CD14-positive monocyte (primary cell): ENCODE results near the gene PBX3. TPM values are rescaled to one million over a fixed set of nuclear protein-coding genes. Genes with fewer than 3 reads are reported as not detected.
A peak's percentile ranks its signal among the peaks of the same experiment; 100 is the strongest.

Experiments
- DNase-seq, 3 donors: peaks; one replicate each; pipeline ENCODE4 v3.0.0-alpha.2; 2011 to 2022
- H2AFZ ChIP-seq: 2 replicates; pipeline ENCODE4 v1.6.0; 2012; ENCODE audit warnings: mild to moderate bottlenecking, low read depth, low read length, inconsistent platforms; ENCODE audit not compliant: insufficient read depth, poor library complexity, severe bottlenecking
- H3K27ac ChIP-seq, 2 donors: 1 replicate in 1 of 2; 2 replicates in 1 of 2; pipeline ENCODE4 v1.5.1; 2012 to 2013; ENCODE audit warnings: low read length in 2 of 2, control low read depth in 1 of 2, inconsistent platforms in 1 of 2, low read depth in 1 of 2, mild to moderate bottlenecking in 1 of 2
- H3K27me3 ChIP-seq, 2 donors: one replicate each; pipeline versions ENCODE4 v1.6.0 to v1.6.1; 2011 to 2013; ENCODE audit warnings: low read length in 2 of 2; ENCODE audit not compliant: control insufficient read depth in 2 of 2, insufficient read depth in 2 of 2
- H3K36me3 ChIP-seq, 2 donors: replicated peaks in 1 of 2; 1 replicate in 1 of 2; 2 replicates in 1 of 2; pipeline versions ENCODE4 v1.5.1 to v1.6.1; 2012 to 2013; ENCODE audit warnings: low read length in 2 of 2, control low read depth in 1 of 2, inconsistent platforms in 1 of 2, mild to moderate bottlenecking in 1 of 2; ENCODE audit not compliant: insufficient read depth in 2 of 2, control insufficient read depth in 1 of 2
- H3K4me1 ChIP-seq, 2 donors: 1 replicate in 1 of 2; 2 replicates in 1 of 2; pipeline versions ENCODE4 v1.5.1 to v1.6.1; 2012 to 2013; ENCODE audit warnings: low read length in 2 of 2, control low read depth in 1 of 2, inconsistent platforms in 1 of 2, mild to moderate bottlenecking in 1 of 2, moderate library complexity in 1 of 2; ENCODE audit not compliant: insufficient read depth in 2 of 2, control insufficient read depth in 1 of 2
- H3K4me2 ChIP-seq: replicated peaks from 2 replicates; pipeline ENCODE3; 2012; ENCODE audit warnings: low read length, moderate library complexity, mild to moderate bottlenecking; ENCODE audit not compliant: poor library complexity, severe bottlenecking; ENCODE audit errors: extremely low read depth
- H3K4me3 ChIP-seq, 3 experiments: fragments of 200-600 bp in 1 of 3; sonication (generic) in 1 of 3; replicated peaks in 1 of 3; 1 replicate in 2 of 3; 2 replicates in 1 of 3; pipeline ENCODE4 v1.5.1; 2011 to 2013; ENCODE audit warnings: low read length in 3 of 3, mild to moderate bottlenecking in 3 of 3, control low read depth in 2 of 3, low read depth in 2 of 3, inconsistent platforms in 1 of 3, moderate library complexity in 1 of 3
- H3K79me2 ChIP-seq: 2 replicates; pipeline ENCODE4 v1.6.0; 2012; ENCODE audit warnings: mild to moderate bottlenecking, control low read depth, inconsistent platforms, low read length, moderate library complexity; ENCODE audit not compliant: insufficient read depth
- H3K9ac ChIP-seq: 2 replicates; pipeline ENCODE4 v1.6.0; 2017; ENCODE audit warnings: low read length, mild to moderate bottlenecking; ENCODE audit not compliant: insufficient read depth, poor library complexity, severe bottlenecking
- H3K9me3 ChIP-seq, 2 donors: replicated peaks in 1 of 2; 1 replicate in 1 of 2; 2 replicates in 1 of 2; pipeline versions ENCODE4 v1.5.1 to v1.6.1; 2012 to 2013; ENCODE audit warnings: low read length in 2 of 2, control low read depth in 1 of 2; ENCODE audit not compliant: control insufficient read depth in 1 of 2, insufficient read depth in 1 of 2
- H4K20me1 ChIP-seq: 2 replicates; pipeline ENCODE4 v1.6.0; 2012; ENCODE audit warnings: mild to moderate bottlenecking, low read length, control low read depth, moderate library complexity; ENCODE audit not compliant: insufficient read depth
- H3K27ac Mint-ChIP-seq, 7 donors: one replicate each; pipeline ENCODE4 v1.8.0; 2020; ENCODE audit warnings: mild to moderate bottlenecking in 7 of 7, mixed read lengths in 7 of 7, moderate library complexity in 6 of 7, inconsistent platforms in 2 of 7
- H3K27me3 Mint-ChIP-seq, 3 donors: one replicate each; pipeline ENCODE4 v1.8.0; 2021 to 2022; ENCODE audit warnings: low read depth in 3 of 3, mild to moderate bottlenecking in 3 of 3, mixed read lengths in 3 of 3, moderate library complexity in 3 of 3, inconsistent platforms in 1 of 3
- H3K36me3 Mint-ChIP-seq, 2 donors: one replicate each; pipeline ENCODE4 v1.8.0; 2020; ENCODE audit warnings: mixed read lengths in 2 of 2, inconsistent platforms in 1 of 2, mild to moderate bottlenecking in 1 of 2
- H3K4me1 Mint-ChIP-seq: one replicate; pipeline ENCODE4 v1.8.0; 2020; ENCODE audit warnings: mild to moderate bottlenecking, mixed read lengths
- H3K4me3 Mint-ChIP-seq, 2 donors: one replicate each; pipeline ENCODE4 v1.8.0; 2020; ENCODE audit warnings: mild to moderate bottlenecking in 2 of 2, mixed read lengths in 2 of 2, moderate library complexity in 1 of 2
- H3K9me3 Mint-ChIP-seq, 7 donors: one replicate each; pipeline ENCODE4 v1.8.0; 2020 to 2022; ENCODE audit warnings: mixed read lengths in 7 of 7, mild to moderate bottlenecking in 6 of 7, moderate library complexity in 6 of 7, inconsistent platforms in 2 of 7
- CTCF ChIP-seq: fragments of 200-600 bp; IDR thresholded peaks from one replicate; pipeline ENCODE4 v1.8.0; 2022; ENCODE audit warnings: antibody characterized with exemption, mild to moderate bottlenecking
- WGBS: methylation state at CpG from one replicate; pipeline ENCODE4 v1.1.5; 2013; ENCODE audit warnings: missing lambda C conversion rate; ENCODE audit not compliant: insufficient coverage; 5-methylcytosine and 5-hydroxymethylcytosine counted together
- intact Hi-C, 2 donors: fragments of 100-400 bp; cut with micrococcal nuclease; formaldehyde crosslinking; loops; one replicate each; pipeline versions ENCODE4 v1.15.0 to v1.15.1; 2023
- polyA plus RNA-seq, 3 donors: library from polyadenylated mRNA; depleted of rRNA in 1 of 3; unstranded in 2 of 3; stranded (reverse) in 1 of 3; fragments of 300-500 nt in 2 of 3; fragments of >200 nt in 1 of 3; fragmentation: Illumina TruSeq in 2 of 3; gene quantifications; 1 replicate in 2 of 3; 2 replicates in 1 of 3; pipeline ENCODE4 v1.2.3, GENCODE V29; 2012 to 2021

The PBX3 gene
- polyA plus RNA-seq, 3 donors, result 6.6 to 22.7 (median 7.1) TPM

GRCh38 chr9:125750627-125751011, 3.4 kb downstream of the PBX3 start:
- Mint-ChIP-seq H3K27ac (no peak overlapping the region), H3K27me3 (peaks cover 0 to 1% (median 0%) of the 10 kb centered on the region in 3 donors), H3K9me3 (no peaks in the 10 kb centered on the region), H3K4me3 (peak overlapping the region in 1 of 2 donors; percentile 44), H3K36me3 (peaks cover 13 to 15% of the 10 kb centered on the region in 2 donors), H3K4me1 (peaks cover 33% of the 10 kb centered on the region)
- H4K20me1 ChIP-seq, result peaks cover 8% of the 10 kb centered on the region
- no peak overlapping the region for H3K4me2 ChIP-seq
- no peak for TF ChIP-seq CTCF
- H3K9me3 ChIP-seq, result no peaks in the 10 kb centered on the region
- WGBS, result no CpG with 5 or more reads among the region's 6 CpGs
- H3K36me3 ChIP-seq, result peaks cover 0 to 2% of the 10 kb centered on the region in 2 donors
- H3K4me3 ChIP-seq, result no peak overlapping the region
- no peak overlapping the region for H2AFZ ChIP-seq
- H3K4me1 ChIP-seq, result peaks cover 8 to 30% of the 10 kb centered on the region in 2 donors
- intact Hi-C loops, result no loop called here
- peaks cover 52% of the 10 kb centered on the region for H3K79me2 ChIP-seq
- H3K27ac ChIP-seq, result no peak overlapping the region
- no peak for DNase-seq
- no peaks in the 10 kb centered on the region for H3K27me3 ChIP-seq
- no peak overlapping the region for H3K9ac ChIP-seq

- Histone ChIP-seq H3K79me2 (peaks cover 67% of the 10 kb centered on the region), H3K4me2 (no peak overlapping the region), H3K27ac (no peak overlapping the region), H3K36me3 (peaks cover 0 to 2% of the 10 kb centered on the region in 2 donors), H3K27me3 (no peaks in the 10 kb centered on the region), H4K20me1 (peaks cover 8% of the 10 kb centered on the region), H3K4me1 (peaks cover 10 to 23% of the 10 kb centered on the region in 2 donors), H3K9ac (no peak overlapping the region), H3K9me3 (no peaks in the 10 kb centered on the region), H2AFZ (no peak overlapping the region), H3K4me3 (no peak overlapping the region)
- WGBS, result no CpG with 5 or more reads among the region's 3 CpGs
- Mint-ChIP-seq H3K4me1 (peaks cover 37% of the 10 kb centered on the region), H3K27ac (no peak overlapping the region), H3K9me3 (no peaks in the 10 kb centered on the region), H3K36me3 (peaks cover 16 to 18% of the 10 kb centered on the region in 2 donors), H3K4me3 (no peak overlapping the region), H3K27me3 (peaks cover 0 to 1% (median 0%) of the 10 kb centered on the region in 3 donors)
- no peak for DNase-seq
- no peak for TF ChIP-seq CTCF
- intact Hi-C loops, result no loop called here
Measured at GRCh38 chr9:125752070-125752628, 5.0 kb downstream of the PBX3 start.
